ENCODE results near the gene CLCN6. TPM values are rescaled to one million over a fixed set of nuclear protein-coding genes. Genes with fewer than 3 reads are reported as not detected.

CLCN6 gene
- total RNA-seq, 1 donor from 2014 or later, result 56.3 TPM

DNA sequence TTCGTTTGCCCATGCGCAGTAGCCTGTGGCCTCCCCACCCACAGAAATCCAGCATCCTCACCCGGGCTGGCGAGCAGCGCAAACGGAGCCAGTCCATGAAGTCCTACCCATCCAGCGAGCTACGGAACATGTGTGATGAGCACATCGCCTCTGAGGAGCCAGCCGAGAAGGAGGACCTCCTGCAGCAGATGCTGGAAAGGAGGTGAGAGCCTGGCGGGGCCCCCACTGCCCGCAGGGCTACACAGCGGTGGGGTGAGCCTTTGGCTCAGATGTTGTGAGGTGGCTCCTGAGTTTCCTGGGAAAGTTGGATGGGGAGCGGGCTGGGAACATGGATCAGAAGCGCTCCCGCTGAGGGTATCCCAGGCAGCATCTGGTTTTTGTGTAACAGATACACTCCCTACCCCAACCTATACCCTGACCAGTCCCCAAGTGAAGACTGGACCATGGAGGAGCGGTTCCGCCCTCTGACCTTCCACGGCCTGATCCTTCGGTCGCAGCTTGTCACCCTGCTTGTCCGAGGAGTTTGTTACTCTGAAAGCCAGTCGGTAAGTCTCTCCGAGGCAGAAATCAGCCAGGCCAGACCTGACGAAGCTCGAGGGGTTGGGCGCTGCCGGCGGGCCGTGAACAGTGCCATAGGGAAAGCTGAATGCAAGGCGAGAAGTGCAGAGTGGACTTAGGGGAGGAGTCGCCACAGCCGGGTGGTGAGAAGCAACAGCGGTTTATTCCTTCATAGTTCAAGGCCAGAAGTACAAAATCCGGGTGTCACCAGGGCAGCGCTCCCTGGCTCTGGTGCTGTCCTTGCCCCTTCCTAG is 31.2 kb downstream of the CLCN6 start:
- Mint-ChIP-seq H3K36me3 (ENCODE audit: low read depth) (peaks cover 8% of the 10 kb centered on the region), H3K4me3 (no peak overlapping the region), H3K9me3 (no peaks in the 10 kb centered on the region), H3K27me3 (ENCODE audit: low read depth) (no peaks in the 10 kb centered on the region), H3K27ac (ENCODE audit: unreplicated experiment) (no peak overlapping the region), H3K4me1 (no peaks in the 10 kb centered on the region)
- TF ChIP-seq, protein P1, sequence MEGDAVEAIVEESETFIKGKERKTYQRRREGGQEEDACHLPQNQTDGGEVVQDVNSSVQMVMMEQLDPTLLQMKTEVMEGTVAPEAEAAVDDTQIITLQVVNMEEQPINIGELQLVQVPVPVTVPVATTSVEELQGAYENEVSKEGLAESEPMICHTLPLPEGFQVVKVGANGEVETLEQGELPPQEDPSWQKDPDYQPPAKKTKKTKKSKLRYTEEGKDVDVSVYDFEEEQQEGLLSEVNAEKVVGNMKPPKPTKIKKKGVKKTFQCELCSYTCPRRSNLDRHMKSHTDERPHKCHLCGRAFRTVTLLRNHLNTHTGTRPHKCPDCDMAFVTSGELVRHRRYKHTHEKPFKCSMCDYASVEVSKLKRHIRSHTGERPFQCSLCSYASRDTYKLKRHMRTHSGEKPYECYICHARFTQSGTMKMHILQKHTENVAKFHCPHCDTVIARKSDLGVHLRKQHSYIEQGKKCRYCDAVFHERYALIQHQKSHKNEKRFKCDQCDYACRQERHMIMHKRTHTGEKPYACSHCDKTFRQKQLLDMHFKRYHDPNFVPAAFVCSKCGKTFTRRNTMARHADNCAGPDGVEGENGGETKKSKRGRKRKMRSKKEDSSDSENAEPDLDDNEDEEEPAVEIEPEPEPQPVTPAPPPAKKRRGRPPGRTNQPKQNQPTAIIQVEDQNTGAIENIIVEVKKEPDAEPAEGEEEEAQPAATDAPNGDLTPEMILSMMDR (conservative IDR thresholded peaks at IDR 0.05), result no peak
- DNase-seq (ENCODE audit: low read depth, low spot score), result no peak

DNA sequence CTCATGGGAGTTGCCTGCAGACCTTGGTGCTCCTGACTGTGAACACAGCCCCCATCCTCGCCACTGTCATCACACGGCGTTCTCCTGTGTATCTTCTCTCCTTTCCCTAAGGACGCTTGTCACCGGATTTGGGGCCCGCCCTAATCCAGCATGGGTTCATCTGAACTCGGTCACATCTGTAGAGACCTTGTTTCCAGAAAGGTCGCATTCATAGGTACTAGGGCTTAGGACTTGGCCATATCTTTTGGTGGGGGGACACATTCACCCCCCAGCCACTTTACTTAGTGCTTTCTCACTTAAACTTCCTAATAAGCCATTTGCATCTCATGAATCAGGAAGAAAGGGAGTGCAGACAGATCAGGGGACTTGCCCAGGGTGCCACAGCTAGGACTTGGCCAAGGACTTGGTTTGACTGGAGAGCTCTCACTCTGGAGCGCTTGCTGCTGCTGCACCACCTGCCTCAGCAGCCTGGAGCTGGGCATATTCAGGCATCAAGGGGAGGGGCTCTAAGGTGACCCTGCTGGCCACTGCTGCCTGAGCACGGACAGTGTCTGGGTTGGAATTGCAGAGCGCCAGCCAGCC is 31.9 kb downstream of the CLCN6 start:
- no peaks in the 10 kb centered on the region for H3K27me3 Mint-ChIP-seq (ENCODE audit: low read depth)
- H3K27ac Mint-ChIP-seq (ENCODE audit: unreplicated experiment), result no peak overlapping the region
- DNase-seq (ENCODE audit: low read depth, low spot score), result no peak
- TF ChIP-seq, protein P1 (conservative IDR thresholded peaks at IDR 0.05), result no peak
- no peaks in the 10 kb centered on the region for H3K9me3 Mint-ChIP-seq
- H3K4me3 Mint-ChIP-seq, result no peak overlapping the region
- no peaks in the 10 kb centered on the region for H3K4me1 Mint-ChIP-seq
- H3K36me3 Mint-ChIP-seq (ENCODE audit: low read depth), result peaks cover 8% of the 10 kb centered on the region

DNA sequence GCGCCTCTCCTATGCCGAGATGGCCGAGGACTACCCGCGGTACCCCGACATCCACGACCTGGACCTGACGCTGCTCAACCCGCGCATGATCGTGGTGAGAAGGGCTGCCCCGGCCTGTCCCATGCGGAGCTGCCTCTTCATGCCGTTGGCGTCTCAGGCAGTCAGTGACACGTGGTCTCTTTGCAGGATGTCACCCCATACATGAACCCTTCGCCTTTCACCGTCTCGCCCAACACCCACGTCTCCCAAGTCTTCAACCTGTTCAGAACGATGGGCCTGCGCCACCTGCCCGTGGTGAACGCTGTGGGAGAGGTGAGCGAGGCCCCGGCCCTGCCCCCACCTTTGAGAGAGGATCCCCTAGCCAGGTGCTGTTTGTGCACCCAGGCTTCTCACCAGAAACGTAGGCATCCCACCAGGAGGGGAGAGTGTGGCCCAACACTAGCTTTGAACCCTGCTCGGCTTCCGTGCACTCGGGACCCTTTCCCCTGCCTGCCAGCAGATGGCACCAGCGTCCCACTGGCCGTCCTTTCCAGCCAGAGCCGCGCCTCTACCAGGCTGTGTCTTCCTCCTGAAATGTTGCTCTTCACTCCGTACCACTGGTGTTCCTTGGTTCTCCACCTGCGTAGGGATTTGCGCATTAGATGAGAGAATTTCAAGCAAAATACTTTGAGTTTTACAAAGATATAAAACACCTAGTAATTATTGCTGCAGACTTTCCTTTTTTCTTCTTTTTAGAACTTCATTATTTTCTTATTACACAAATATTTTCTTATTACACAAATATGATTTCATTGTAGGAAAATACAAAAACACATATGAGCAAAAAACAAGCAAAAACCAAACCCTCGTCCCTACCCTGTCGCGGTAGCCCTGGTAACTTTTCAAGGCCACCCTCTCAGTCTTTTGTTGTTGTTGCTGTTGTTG is 32.6 kb downstream of the CLCN6 start:
- no peak overlapping the region for H3K4me3 Mint-ChIP-seq
- H3K9me3 Mint-ChIP-seq, result no peaks in the 10 kb centered on the region
- TF ChIP-seq, protein P1 (conservative IDR thresholded peaks at IDR 0.05), result peak; percentile 97
- no peaks in the 10 kb centered on the region for H3K27me3 Mint-ChIP-seq (ENCODE audit: low read depth)
- H3K36me3 Mint-ChIP-seq (ENCODE audit: low read depth), result peaks cover 8% of the 10 kb centered on the region
- H3K27ac Mint-ChIP-seq (ENCODE audit: unreplicated experiment), result no peak overlapping the region
- H3K4me1 Mint-ChIP-seq, result no peaks in the 10 kb centered on the region
- peak; percentile 76 for DNase-seq (ENCODE audit: low read depth, low spot score)

DNA sequence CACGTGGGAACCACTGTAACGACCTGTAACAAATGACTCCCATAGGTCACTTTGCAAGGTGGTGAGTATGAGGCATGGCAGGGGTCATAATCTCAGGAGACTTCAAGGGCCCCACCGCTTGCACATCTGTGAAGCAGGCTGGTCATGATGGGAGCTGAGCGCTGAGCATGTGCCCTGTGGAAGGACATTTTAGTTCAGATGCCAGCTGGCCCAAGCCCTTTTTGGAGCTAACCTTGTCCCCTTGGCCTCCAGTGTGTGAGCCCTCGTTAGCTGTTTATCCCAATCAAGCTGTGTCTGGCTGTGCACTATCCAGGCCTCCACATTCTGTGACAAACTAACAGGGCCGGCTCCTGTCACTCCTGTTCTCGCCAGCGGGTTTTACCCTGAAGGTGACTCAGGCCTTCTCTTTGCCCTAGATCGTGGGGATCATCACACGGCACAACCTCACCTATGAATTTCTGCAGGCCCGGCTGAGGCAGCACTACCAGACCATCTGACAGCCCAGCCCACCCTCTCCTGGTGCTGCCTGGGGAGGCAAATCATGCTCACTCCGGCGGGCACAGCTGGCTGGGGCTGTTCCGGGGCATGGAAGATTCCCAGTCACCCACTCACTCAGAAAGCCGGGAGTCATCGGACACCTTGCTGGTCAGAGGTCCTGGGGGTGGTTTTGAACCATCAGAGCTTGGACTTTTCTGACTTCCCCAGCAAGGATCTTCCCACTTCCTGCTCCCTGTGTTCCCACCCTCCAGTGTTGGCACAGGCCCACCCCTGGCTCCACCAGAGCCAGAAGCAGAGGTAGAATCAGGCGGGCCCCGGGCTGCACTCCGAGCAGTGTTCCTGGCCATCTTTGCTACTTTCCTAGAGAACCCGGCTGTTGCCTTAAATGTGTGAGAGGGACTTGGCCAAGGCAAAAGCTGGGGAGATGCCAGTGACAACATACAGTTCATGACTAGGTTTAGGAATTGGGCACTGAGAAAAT is 34.0 kb downstream of the CLCN6 start:
- no peak for DNase-seq (ENCODE audit: low read depth, low spot score)
- no peaks in the 10 kb centered on the region for H3K27me3 Mint-ChIP-seq (ENCODE audit: low read depth)
- no peaks in the 10 kb centered on the region for H3K9me3 Mint-ChIP-seq
- TF ChIP-seq, protein P1 (conservative IDR thresholded peaks at IDR 0.05), result no peak
- H3K36me3 Mint-ChIP-seq (ENCODE audit: low read depth), result peaks cover 12% of the 10 kb centered on the region
- H3K4me3 Mint-ChIP-seq, result no peak overlapping the region
- H3K27ac Mint-ChIP-seq (ENCODE audit: unreplicated experiment), result no peak overlapping the region
- H3K4me1 Mint-ChIP-seq, result no peaks in the 10 kb centered on the region

All from neural crest cell (in vitro differentiated cells).